Activated CD8-positive, alpha-beta memory T cell treated with anti-CD3 and anti-CD28 coated beads for 36 hours (primary cell): ENCODE measurements around the gene SELENOO. TPM values are rescaled to one million over a fixed set of nuclear protein-coding genes. Genes with fewer than 3 reads are reported as not detected.

ENCODE experiments used
- CTCF ChIA-PET: fragments of 350-600 bp; sonication (Branson Sonifier 250); formaldehyde crosslinking; loops from one replicate; lab custom pipeline; 2021; ENCODE audit warnings: antibody characterized with exemption; lab: Charles Lee
- POLR2A ChIA-PET: fragments of 350-600 bp; sonication (Branson Sonifier 250); formaldehyde crosslinking; loops from one replicate; lab custom pipeline; 2021; ENCODE audit warnings: antibody characterized with exemption; lab: Charles Lee
- total RNA-seq, 2 experiments: library from RNA; stranded (reverse); gene quantifications; one replicate each; pipeline ENCODE4 v1.2.3, GENCODE V29; 2021

SELENOO gene
- total RNA-seq, 2 experiments from 2014 or later: 24.0 to 26.3 TPM

DNA sequence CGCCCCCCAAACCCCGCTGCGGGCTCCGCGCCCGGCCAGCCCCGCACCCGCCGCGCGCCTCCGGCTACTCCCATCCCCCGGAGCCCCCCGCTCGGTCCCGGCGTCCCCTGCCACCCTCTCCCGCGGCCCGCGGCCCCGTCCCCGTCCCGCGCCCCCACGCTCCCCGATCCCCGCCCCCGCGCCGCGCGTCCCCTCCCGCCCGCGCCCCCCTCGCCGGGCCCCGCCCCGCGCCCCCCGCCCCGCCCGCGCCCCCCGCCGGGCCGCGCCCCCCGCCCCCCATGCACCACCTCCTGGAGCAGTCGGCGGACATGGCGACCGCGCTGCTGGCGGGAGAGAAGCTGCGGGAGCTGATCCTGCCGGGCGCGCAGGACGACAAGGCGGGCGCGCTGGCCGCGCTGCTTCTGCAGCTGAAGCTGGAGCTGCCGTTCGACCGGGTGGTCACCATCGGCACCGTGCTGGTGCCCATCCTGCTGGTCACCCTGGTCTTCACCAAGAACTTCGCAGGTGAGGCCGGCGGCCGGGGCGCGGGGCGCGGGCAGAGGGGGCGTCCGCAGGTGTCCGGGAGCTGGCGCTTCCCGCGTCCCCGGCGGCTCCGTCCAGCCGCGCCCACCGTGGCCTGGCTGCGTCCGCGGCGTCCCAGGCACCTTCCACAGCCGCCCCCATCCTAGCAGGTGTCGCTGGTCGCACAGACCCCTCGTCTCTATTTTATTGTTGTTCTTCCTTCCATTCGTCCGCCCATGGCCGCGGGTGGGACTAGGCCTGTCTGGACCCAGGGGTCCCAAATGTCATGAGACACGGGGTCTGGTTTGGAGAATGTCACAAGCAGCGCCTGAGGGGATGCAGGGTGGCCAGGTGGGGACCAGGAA, 30.1 kb upstream of the SELENOO start, which contains the start of gene PANX2:
Gene PANX2, plus strand, starts transcription at position 279 of the 866 bp plus-strand sequence. Its CDS starts 0 bp downstream, at position 279.
- POLR2A ChIA-PET: interaction anchor here (1.5 kb wide), 1 partner anchor 21 kb away, joined by 4 read pairs; no protein-coding TSS in a partner anchor
- CTCF ChIA-PET: no interaction called here

GRCh38 chr22:50171319-50171964, 29.4 kb upstream of the SELENOO start:
- ChIA-PET CTCF (no interaction called here), POLR2A (interaction anchor here (1.5 kb wide), 1 partner anchor 20 kb away, joined by 4 read pairs; no protein-coding TSS in a partner anchor)

GRCh38 chr22:50171965-50172421, 28.8 kb upstream of the SELENOO start:
- CTCF ChIA-PET: no interaction called here
- POLR2A ChIA-PET: no interaction called here

DNA sequence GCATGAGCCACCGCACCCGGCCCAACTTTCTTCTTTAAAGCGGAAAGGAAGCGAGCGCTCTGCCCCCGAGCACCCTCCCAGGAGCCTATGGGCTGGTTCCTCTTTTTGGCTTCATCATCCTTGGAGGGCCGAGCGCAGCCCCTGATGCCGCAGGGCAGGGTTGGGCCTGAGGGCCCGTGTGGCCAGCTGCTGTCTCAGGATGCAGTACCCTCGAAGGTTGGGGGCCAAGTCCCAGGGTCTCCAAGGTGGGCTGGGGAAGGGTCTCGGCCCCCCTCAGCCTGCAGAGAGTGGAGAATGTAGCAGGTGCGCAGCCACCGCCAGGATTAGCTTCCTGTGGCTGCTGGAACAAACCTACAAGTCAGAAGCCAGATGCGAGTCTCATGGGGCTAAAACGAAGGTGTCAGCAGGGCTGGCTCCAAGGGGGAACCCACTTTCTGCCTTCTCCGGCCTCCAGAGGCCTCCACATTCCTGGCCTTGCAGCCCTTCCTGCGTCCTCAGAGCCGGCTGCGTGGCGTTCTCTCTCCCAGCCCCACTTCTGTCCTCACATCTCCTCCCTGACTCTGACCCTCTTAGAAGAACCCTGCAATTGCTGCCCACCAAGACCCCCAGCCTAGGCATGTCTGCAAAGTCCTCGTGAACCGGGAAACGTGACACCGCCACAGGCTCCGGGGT, 27.4 kb upstream of the SELENOO start:
- ChIA-PET POLR2A (no interaction called here), CTCF (no interaction called here)

- CTCF ChIA-PET: no interaction called here
- POLR2A ChIA-PET: no interaction called here
These were observed 26.8 kb upstream of the SELENOO start for GRCh38 chr22:50173983-50174355.

DNA sequence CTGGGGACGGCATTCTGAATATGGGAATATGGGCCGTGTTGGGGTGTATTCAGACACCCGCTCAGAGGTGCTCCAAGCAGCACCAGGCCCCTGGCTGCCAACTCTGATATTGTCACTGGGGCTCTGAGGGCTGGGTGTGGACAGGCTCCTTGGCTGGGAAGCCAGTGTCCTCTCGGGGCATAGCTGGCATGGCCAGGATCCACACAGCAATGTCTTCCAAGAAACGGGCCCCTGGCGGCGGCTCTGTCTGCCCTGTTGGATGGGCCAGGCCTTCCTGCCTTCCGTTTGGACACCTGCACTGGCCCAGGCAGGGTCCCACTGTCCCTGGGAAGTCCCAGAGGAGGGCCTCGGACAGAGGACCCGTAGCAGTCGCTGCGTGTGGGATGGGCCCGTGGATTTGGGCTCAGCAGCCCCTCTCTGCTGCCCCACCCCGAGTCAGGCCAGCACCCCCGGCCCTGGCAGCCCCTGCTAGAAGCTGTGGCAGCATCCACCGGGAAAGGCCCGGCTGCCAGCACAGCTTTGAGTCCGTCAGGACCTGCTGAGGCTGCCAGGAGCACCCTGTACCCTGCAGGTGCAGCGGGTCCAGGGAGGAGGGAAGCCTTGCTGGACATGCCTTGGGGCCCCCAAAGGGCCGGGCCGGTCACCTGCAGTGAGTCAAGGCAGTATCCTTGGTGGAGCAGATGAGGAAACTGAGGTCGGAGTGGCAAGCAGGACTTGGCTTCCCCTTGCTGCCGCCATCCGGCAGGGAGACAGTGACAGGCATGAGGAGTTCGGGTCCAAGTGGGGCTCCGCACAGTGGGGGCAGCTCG, 26.2 kb upstream of the SELENOO start:
- ChIA-PET CTCF (no interaction called here), POLR2A (interaction anchor here (0.5 kb wide), 1 partner anchor 22 kb away, joined by 3 read pairs; no protein-coding TSS in a partner anchor)

- ChIA-PET CTCF (no interaction called here), POLR2A (interaction anchor here (0.5 kb wide), 1 partner anchor 22 kb away, joined by 3 read pairs; no protein-coding TSS in a partner anchor)
These were observed 25.7 kb upstream of the SELENOO start for GRCh38 chr22:50175191-50175461.

- ChIA-PET POLR2A (no interaction called here), CTCF (no interaction called here)
These were observed 24.6 kb upstream of the SELENOO start for GRCh38 chr22:50175921-50176849.

DNA sequence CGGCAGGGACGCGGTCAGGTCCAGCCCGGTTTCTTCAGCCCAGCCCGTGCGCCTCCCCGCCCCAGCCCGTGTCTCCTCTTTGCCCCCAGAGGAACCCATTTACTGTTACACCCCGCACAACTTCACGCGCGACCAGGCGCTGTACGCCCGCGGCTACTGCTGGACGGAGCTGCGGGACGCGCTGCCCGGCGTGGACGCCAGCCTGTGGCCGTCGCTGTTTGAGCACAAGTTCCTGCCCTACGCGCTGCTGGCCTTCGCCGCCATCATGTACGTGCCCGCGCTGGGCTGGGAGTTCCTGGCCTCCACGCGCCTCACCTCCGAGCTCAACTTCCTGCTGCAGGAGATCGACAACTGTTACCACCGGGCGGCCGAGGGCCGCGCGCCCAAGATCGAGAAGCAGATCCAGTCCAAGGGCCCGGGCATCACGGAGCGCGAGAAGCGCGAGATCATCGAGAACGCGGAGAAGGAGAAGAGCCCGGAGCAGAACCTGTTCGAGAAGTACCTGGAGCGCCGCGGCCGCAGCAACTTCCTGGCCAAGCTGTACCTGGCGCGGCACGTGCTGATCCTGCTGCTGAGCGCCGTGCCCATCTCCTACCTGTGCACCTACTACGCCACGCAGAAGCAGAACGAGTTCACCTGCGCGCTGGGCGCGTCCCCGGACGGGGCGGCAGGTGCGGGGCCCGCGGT, 23.8 kb upstream of the SELENOO start:
- CTCF ChIA-PET: no interaction called here
- POLR2A ChIA-PET: no interaction called here

DNA sequence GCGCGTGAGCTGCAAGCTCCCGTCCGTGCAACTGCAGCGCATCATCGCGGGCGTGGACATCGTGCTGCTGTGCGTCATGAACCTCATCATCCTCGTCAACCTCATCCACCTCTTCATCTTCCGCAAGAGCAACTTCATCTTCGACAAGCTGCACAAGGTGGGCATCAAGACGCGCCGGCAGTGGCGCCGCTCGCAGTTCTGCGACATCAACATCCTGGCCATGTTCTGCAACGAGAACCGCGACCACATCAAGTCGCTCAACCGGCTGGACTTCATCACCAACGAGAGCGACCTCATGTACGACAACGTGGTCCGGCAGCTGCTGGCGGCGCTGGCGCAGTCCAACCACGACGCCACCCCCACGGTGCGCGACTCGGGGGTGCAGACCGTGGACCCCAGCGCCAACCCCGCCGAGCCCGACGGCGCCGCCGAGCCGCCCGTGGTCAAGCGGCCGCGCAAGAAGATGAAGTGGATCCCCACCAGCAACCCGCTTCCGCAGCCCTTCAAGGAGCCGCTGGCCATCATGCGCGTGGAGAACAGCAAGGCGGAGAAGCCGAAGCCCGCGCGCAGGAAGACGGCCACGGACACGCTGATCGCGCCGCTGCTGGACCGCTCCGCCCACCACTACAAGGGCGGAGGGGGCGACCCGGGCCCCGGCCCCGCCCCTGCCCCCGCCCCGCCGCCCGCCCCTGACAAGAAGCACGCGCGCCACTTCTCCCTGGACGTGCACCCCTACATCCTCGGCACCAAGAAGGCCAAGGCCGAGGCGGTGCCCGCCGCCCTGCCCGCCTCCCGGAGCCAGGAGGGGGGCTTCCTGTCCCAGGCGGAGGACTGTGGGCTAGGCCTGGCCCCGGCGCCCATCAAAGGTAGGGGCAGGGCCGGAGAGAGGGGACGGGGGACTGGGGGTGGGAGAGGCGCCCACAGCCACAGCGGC, 23.0 kb upstream of the SELENOO start:
- ChIA-PET CTCF (no interaction called here), POLR2A (no interaction called here)

GRCh38 chr22:50178471-50178864, 22.3 kb upstream of the SELENOO start:
- ChIA-PET CTCF (no interaction called here), POLR2A (no interaction called here)

GRCh38 chr22:50178871-50179869, 21.6 kb upstream of the SELENOO start:
- CTCF ChIA-PET: no interaction called here
- POLR2A ChIA-PET: no interaction called here

GRCh38 chr22:50179937-50180726, 20.7 kb upstream of the SELENOO start:
- CTCF ChIA-PET: no interaction called here
- POLR2A ChIA-PET: no interaction called here

DNA sequence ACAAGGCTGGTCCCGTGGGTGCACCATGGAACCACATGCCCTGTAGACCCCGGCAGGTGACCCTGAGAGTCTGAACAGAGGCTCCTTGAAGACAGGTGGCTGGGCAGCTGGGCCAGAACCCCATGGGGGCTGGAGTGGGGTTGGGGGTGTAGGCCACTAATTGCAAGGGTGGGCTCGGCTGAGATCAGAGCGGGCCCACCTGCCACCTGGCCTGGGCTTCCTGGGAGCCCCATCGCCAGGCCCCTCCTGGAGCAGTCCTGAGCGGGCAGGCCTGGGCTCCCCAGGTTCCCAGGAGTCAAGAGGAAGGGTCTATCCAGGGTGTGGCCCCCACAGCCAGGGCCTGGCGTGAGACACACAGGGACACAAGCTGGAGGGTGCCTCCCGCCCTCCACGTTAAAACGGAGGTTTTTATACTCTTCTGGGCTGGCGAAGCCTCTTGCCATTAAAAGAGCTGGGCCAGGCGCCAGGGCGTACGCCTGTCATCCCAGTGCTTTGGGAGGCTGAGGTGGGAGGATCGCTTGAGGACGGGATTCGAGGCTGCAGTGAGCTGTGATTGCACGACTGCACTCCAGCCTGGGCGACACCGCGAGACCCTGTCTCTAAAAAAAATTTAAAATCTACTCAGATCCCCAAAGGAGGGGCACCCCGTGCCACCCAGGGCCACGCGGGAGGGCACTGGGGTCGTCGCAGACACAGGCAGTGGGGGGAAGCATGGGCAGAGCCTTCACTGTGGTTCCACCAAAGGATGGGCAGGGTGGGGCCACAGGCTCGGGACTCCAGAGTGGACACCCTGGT, 19.9 kb upstream of the SELENOO start:
- POLR2A ChIA-PET: no interaction called here
- CTCF ChIA-PET: interaction anchor here (0.6 kb wide), 1 partner anchor 26 kb away, joined by 3 read pairs; no protein-coding TSS in a partner anchor
